Left ventricle myocardium inferior (tissue), 1 donor: ENCODE measurements around the gene ITM2B. TPM values are rescaled to one million over a fixed set of nuclear protein-coding genes. Genes with fewer than 3 reads are reported as not detected.

Source experiments
- DNase-seq: peaks from one replicate; pipeline ENCODE4 v3.0.0-alpha.2; 2020
- H3K27ac ChIP-seq: fragments of 200-600 bp; replicated peaks from 2 replicates; pipeline ENCODE4 v1.8.0; 2021
- H3K27me3 ChIP-seq: fragments of 200-600 bp; 2 replicates; pipeline ENCODE4 v1.8.0; 2021; ENCODE audit warnings: low read depth
- H3K36me3 ChIP-seq: fragments of 200-600 bp; 2 replicates; pipeline ENCODE4 v1.8.0; 2021
- H3K4me1 ChIP-seq: fragments of 200-600 bp; 2 replicates; pipeline ENCODE4 v1.8.0; 2021
- H3K4me3 ChIP-seq: fragments of 200-600 bp; 2 replicates; pipeline ENCODE4 v1.8.0; 2021; ENCODE audit warnings: mild to moderate bottlenecking, moderate library complexity
- H3K9me3 ChIP-seq: fragments of 200-600 bp; replicated peaks from 2 replicates; pipeline ENCODE4 v1.8.0; 2021
- CTCF ChIP-seq: fragments of 200-600 bp; IDR thresholded peaks from 2 replicates; pipeline ENCODE4 v1.8.0; 2021; ENCODE audit warnings: antibody characterized with exemption, mild to moderate bottlenecking, borderline replicate concordance
- intact Hi-C: fragments of 100-400 bp; cut with micrococcal nuclease; formaldehyde crosslinking; loops from one replicate; pipeline ENCODE4 v1.11.0; 2022
- total RNA-seq: library from RNA; stranded (reverse); fragmentation: NEBNext Ultra II Directional; extraction: Animal tissue kit (Norgen Biotek cat#: 25700); gene quantifications from one replicate; pipeline ENCODE4 v1.2.1, GENCODE V29; 2021
- donor health status: DM: no; HTN: yes; CAD: no; lungs with severe emphysema.

Gene ITM2B
- total RNA-seq, 1 donor from 2014 or later, result 533 TPM

- intact Hi-C loops, result no loop called here
- DNase-seq, result peak; percentile 28
Measured at GRCh38 chr13:48317511-48318376, 84.7 kb downstream of the ITM2B start.

GRCh38 chr13:48318377-48318811, 85.4 kb downstream of the ITM2B start:
- H3K4me3 ChIP-seq, result peak overlapping the region; percentile 48
- intact Hi-C loops, result no loop called here
- no peak for TF ChIP-seq CTCF
- H3K27me3 ChIP-seq, result no peaks in the 10 kb centered on the region
- peaks cover 32% of the 10 kb centered on the region for H3K36me3 ChIP-seq
- no peak for DNase-seq
- H3K27ac ChIP-seq, result peak overlapping the region; percentile 63
- H3K9me3 ChIP-seq, result peaks cover 23% of the 10 kb centered on the region
- peaks cover 26% of the 10 kb centered on the region for H3K4me1 ChIP-seq

More at GRCh38 chr13:48317511-48318376, 84.7 kb downstream of the ITM2B start:
- Histone ChIP-seq H3K36me3 (peaks cover 32% of the 10 kb centered on the region), H3K9me3 (peaks cover 19% of the 10 kb centered on the region), H3K27ac (peak overlapping the region; percentile 63), H3K4me1 (peaks cover 32% of the 10 kb centered on the region), H3K4me3 (peak overlapping the region; percentile 48), H3K27me3 (no peaks in the 10 kb centered on the region)
- TF ChIP-seq CTCF, result no peak

GRCh38 chr13:48318821-48319511, 86.0 kb downstream of the ITM2B start:
- Histone ChIP-seq H3K27me3 (no peaks in the 10 kb centered on the region), H3K27ac (peak overlapping the region; percentile 63), H3K4me3 (peak overlapping the region; percentile 48), H3K9me3 (peaks cover 23% of the 10 kb centered on the region), H3K36me3 (peaks cover 32% of the 10 kb centered on the region), H3K4me1 (peaks cover 26% of the 10 kb centered on the region)
- TF ChIP-seq CTCF, result no peak
- intact Hi-C loops, result no loop called here
- no peak for DNase-seq

Other genes starting within 250 kb of the ITM2B start
- 160 TPM for gene SUCLA2, start 231.9 kb upstream of the ITM2B start, total RNA-seq
- gene NUDT15, start 195.5 kb upstream of the ITM2B start, total RNA-seq, result 13.2 TPM
- 39.4 TPM for gene MED4, start 138.1 kb upstream of the ITM2B start, total RNA-seq
- 23.8 TPM for gene RB1, start 70.5 kb downstream of the ITM2B start, total RNA-seq
- 11.5 TPM for gene LPAR6, start 179.9 kb downstream of the ITM2B start, total RNA-seq